ENCODE results near the gene NISCH.
"Not testable (repeated sequence)": the region's sequence is repeated elsewhere in the genome, so short reads cannot be mapped to it uniquely, and the experiment has no call there.

Gene NISCH

GRCh38 chr3:52524752-52525679 is 69.6 kb downstream of the NISCH start:
- ChIA-PET CTCF (no interaction called here), POLR2A (ENCODE audit: low non-redundant PET) (no interaction called here)
- no peak for TF ChIP-seq CTCF (conservative IDR thresholded peaks at IDR 0.05; ENCODE audit: low read depth)
- no peak for DNase-seq (ENCODE audit: low spot score)
- peak overlapping the region; percentile 60 for H3K27ac ChIP-seq

DNA sequence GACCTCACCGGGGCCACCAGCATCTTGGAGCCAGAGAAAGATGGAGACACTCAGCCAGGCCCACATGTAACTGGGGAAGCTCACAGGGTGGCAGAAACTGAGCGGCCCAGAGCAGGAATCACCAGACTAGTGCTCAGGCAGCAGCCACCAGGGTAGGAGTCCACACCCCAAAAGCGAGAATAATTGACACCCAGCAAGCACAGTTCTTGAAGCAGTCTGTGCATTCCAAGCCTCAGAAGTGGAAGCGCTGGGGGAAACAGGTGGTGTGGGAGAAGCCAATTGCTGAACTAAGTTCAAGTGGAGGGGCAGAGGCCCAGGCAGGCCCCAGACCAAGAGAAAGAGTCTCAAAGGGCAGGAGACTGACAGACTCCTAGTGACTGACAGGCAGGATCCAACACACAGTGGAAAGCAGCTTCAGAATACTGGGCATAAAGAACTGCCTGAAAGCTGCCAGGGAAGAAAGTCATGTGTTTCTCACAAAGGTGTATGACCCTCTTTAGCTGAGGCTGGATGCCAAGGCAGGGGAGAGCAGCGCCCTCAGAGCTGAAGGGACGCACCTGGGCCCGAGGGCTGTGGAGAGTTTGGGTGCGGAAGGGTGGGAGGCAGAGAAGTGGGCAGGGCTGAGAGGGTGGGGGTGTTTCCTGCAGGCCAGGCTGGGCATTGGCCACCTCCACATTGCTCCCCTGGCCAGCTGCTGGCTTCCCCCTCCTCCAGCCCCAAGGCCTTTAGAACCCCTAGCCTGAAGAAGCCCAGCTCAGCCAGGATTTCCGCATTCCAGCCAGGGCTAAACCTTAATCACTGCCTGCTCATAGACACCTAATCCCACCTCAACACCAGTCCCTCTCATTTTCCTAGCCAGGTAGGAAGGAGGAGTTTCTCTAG is 70.5 kb downstream of the NISCH start:
- CTCF ChIA-PET: interaction anchor here (0.6 to 1.1 kb wide), 3 partner anchors 9 to 64 kb away, joined by 3 read pairs; no protein-coding TSS in a partner anchor
- no peak for TF ChIP-seq CTCF (conservative IDR thresholded peaks at IDR 0.05; ENCODE audit: low read depth)
- POLR2A ChIA-PET (ENCODE audit: low non-redundant PET): no interaction called here
- peak overlapping the region; percentile 60 for H3K27ac ChIP-seq
- DNase-seq (ENCODE audit: low spot score): no peak

DNA sequence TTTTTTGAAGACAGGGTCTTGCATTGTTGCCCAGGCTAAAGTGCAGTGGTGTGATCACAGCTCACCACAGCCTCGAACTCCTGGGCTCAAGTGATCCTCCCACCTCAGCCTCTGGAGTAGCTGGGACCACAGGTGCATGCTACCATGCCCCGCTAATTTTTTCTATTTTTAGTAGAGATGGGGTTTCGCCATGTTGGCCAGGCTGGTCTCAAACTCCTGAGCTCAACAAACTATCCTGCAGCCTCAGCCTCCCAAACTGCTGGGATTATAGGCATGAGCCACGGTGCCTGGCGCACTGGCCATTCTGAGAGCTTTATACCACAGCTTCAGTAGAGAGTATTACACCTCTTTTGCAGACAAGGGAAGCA is 71.3 kb downstream of the NISCH start:
- H3K27ac ChIP-seq: peak overlapping the region; percentile 60
- POLR2A ChIA-PET (ENCODE audit: low non-redundant PET); DNase-seq (ENCODE audit: low spot score): not testable (repeated sequence)
- CTCF ChIA-PET: interaction anchor here (0.6 to 1.1 kb wide), 3 partner anchors 8 to 65 kb away, joined by 3 read pairs; no protein-coding TSS in a partner anchor

- ChIA-PET CTCF (interaction anchor here (0.6 to 1.1 kb wide), 2 partner anchors 8 to 52 kb away, joined by 3 read pairs; no protein-coding TSS in a partner anchor), POLR2A (ENCODE audit: low non-redundant PET) (no interaction called here)
- peak overlapping the region; percentile 60 for H3K27ac ChIP-seq
- no peak for DNase-seq (ENCODE audit: low spot score)
- TF ChIP-seq CTCF (conservative IDR thresholded peaks at IDR 0.05; ENCODE audit: low read depth): no peak
Observed at GRCh38 chr3:52527039-52527731, 71.8 kb downstream of the NISCH start.

- CTCF ChIA-PET: no interaction called here
- no peak for TF ChIP-seq CTCF (conservative IDR thresholded peaks at IDR 0.05; ENCODE audit: low read depth)
- no peak for DNase-seq (ENCODE audit: low spot score)
- peak overlapping the region; percentile 90; the same call in 1 of the 2 replicates for H3K27ac ChIP-seq
- POLR2A ChIA-PET (ENCODE audit: low non-redundant PET): no interaction called here
Observed at GRCh38 chr3:52527732-52528585, 72.6 kb downstream of the NISCH start.

- DNase-seq (ENCODE audit: low spot score): no peak
- no peak for TF ChIP-seq CTCF (conservative IDR thresholded peaks at IDR 0.05; ENCODE audit: low read depth)
- CTCF ChIA-PET: no interaction called here
- peak overlapping the region; percentile 90; the same call in 1 of the 2 replicates for H3K27ac ChIP-seq
- POLR2A ChIA-PET (ENCODE audit: low non-redundant PET): no interaction called here
Observed at GRCh38 chr3:52528586-52529375, 73.4 kb downstream of the NISCH start.

Data from RWPE1 (cell line).